Smooth muscle cell (in vitro differentiated cells): ENCODE data around the gene RNF222. TPM values are rescaled to one million over a fixed set of nuclear protein-coding genes. Genes with fewer than 3 reads are reported as not detected.

Source experiments
- DNase-seq: peaks from one replicate; lab custom pipeline; 2025; ENCODE audit not compliant: unreplicated experiment; lab: John Stamatoyannopoulos, UW
- H2AFZ ChIP-seq: fragments of 200-600 bp; sonication (generic); 2 replicates; pipeline ENCODE4 v1.6.0; 2016; ENCODE audit warnings: antibody characterized with exemption, low read depth, mild to moderate bottlenecking
- H3F3A ChIP-seq: fragments of 200-600 bp; sonication (generic); 2 replicates; pipeline ENCODE4 v1.6.0; 2017; ENCODE audit warnings: antibody characterized with exemption, low read depth
- H3K27ac ChIP-seq: fragments of 200-600 bp; sonication (generic); 2 replicates; pipeline ENCODE4 v1.5.1; 2016; ENCODE audit warnings: low read depth, mild to moderate bottlenecking
- H3K27me3 ChIP-seq: fragments of 200-600 bp; sonication (generic); 2 replicates; pipeline ENCODE4 v1.6.1; 2016; ENCODE audit warnings: low read depth, mild to moderate bottlenecking
- H3K36me3 ChIP-seq: fragments of 200-600 bp; sonication (generic); 2 replicates; pipeline ENCODE4 v1.5.1; 2016; ENCODE audit warnings: low read depth
- H3K4me1 ChIP-seq: fragments of 200-600 bp; sonication (generic); 2 replicates; pipeline ENCODE4 v1.5.1; 2016; ENCODE audit warnings: low read depth
- H3K4me2 ChIP-seq: fragments of 200-600 bp; sonication (generic); 2 replicates; pipeline ENCODE4 v1.6.0; 2016; ENCODE audit warnings: mild to moderate bottlenecking
- H3K4me3 ChIP-seq: fragments of 200-600 bp; sonication (generic); 2 replicates; pipeline ENCODE4 v1.5.1; 2016; ENCODE audit warnings: mild to moderate bottlenecking
- H3K79me2 ChIP-seq: fragments of 200-600 bp; sonication (generic); 2 replicates; pipeline ENCODE4 v1.6.0; 2016; ENCODE audit warnings: low read depth, mild to moderate bottlenecking
- H3K9ac ChIP-seq: fragments of 200-600 bp; sonication (generic); 2 replicates; pipeline ENCODE4 v1.6.0; 2016; ENCODE audit warnings: low read depth
- H3K9me3 ChIP-seq: fragments of 200-600 bp; sonication (generic); replicated peaks from 2 replicates; pipeline ENCODE4 v1.5.1; 2016; ENCODE audit warnings: low read depth
- H4K20me1 ChIP-seq: fragments of 200-600 bp; sonication (generic); 2 replicates; pipeline ENCODE4 v1.6.0; 2016; ENCODE audit warnings: low read depth
- CTCF ChIP-seq: fragments of 200-600 bp; sonication (generic); IDR thresholded peaks from 2 replicates; pipeline ENCODE4 v1.5.1; 2017; ENCODE audit warnings: borderline replicate concordance, mild to moderate bottlenecking, antibody characterized with exemption; ENCODE audit not compliant: insufficient read depth, poor library complexity, severe bottlenecking
- WGBS: methylation state at CpG from one replicate; pipeline ENCODE4 v1.1.7; 2016; ENCODE audit warnings: low lambda C conversion rate; 5-methylcytosine and 5-hydroxymethylcytosine counted together
- polyA plus RNA-seq: library from polyadenylated mRNA; unstranded; fragments of >200 nt; fragmentation: Nextera tagmentation; extraction: Ambion mirVana; gene quantifications from 2 replicates; pipeline ENCODE4 v1.2.1, GENCODE V29; 2016
- total RNA-seq: library from RNA; depleted of rRNA; stranded (reverse); fragments of >200 nt; gene quantifications from 2 replicates; pipeline ENCODE4 v1.2.3, GENCODE V29; 2014

RNF222 gene
- total and polyA plus RNA-seq, 2 experiments from 2014 or later, result 0.49 to 0.54 TPM

- WGBS, result 83% methylated on average over 4 of the region's 4 CpGs
- no peaks in the 10 kb centered on the region for H4K20me1 ChIP-seq
- no peaks in the 10 kb centered on the region for H3K36me3 ChIP-seq
- H3K27ac ChIP-seq, result no peak overlapping the region
- H2AFZ ChIP-seq, result no peak overlapping the region
- H3K9me3 ChIP-seq, result no peaks in the 10 kb centered on the region
- no peak for TF ChIP-seq CTCF
- peaks cover 1% of the 10 kb centered on the region for H3F3A ChIP-seq
- no peak for DNase-seq
- H3K4me3 ChIP-seq, result no peak overlapping the region
- no peaks in the 10 kb centered on the region for H3K27me3 ChIP-seq
- no peak overlapping the region for H3K9ac ChIP-seq
- peaks cover 7% of the 10 kb centered on the region for H3K79me2 ChIP-seq
- H3K4me2 ChIP-seq, result no peak overlapping the region
- peaks cover 5% of the 10 kb centered on the region for H3K4me1 ChIP-seq
These were observed 25.8 kb downstream of the RNF222 start for GRCh38 chr17:8371786-8372185.

GRCh38 chr17:8369944-8370343 is 27.7 kb downstream of the RNF222 start:
- Histone ChIP-seq H3K9me3 (no peaks in the 10 kb centered on the region), H2AFZ (no peak overlapping the region), H3K4me3 (no peak overlapping the region), H3K4me1 (peaks cover 3% of the 10 kb centered on the region), H3K9ac (no peak overlapping the region), H3K36me3 (no peaks in the 10 kb centered on the region), H3K79me2 (no peaks in the 10 kb centered on the region), H3K4me2 (no peak overlapping the region), H4K20me1 (no peaks in the 10 kb centered on the region), H3F3A (no peaks in the 10 kb centered on the region), H3K27me3 (no peaks in the 10 kb centered on the region), H3K27ac (no peak overlapping the region)
- no peak for TF ChIP-seq CTCF
- DNase-seq, result no peak
- WGBS, result 93% methylated on average over 8 of the region's 8 CpGs

- DNase-seq, result no peak
- Histone ChIP-seq H3K27ac (no peak overlapping the region), H3K4me3 (no peak overlapping the region), H2AFZ (no peak overlapping the region), H3F3A (no peaks in the 10 kb centered on the region), H3K4me2 (no peak overlapping the region), H3K36me3 (no peaks in the 10 kb centered on the region), H3K79me2 (no peaks in the 10 kb centered on the region), H4K20me1 (no peaks in the 10 kb centered on the region), H3K27me3 (no peaks in the 10 kb centered on the region), H3K9ac (no peak overlapping the region), H3K4me1 (peaks cover 3% of the 10 kb centered on the region), H3K9me3 (no peaks in the 10 kb centered on the region)
- TF ChIP-seq CTCF, result no peak
- WGBS, result 99% methylated on average over 3 of the region's 3 CpGs
These were observed 29.4 kb downstream of the RNF222 start for GRCh38 chr17:8368193-8368592.

- Histone ChIP-seq H3K27ac (no peak overlapping the region), H2AFZ (no peak overlapping the region), H3F3A (no peaks in the 10 kb centered on the region), H3K4me3 (no peak overlapping the region), H3K9ac (no peak overlapping the region), H3K27me3 (no peaks in the 10 kb centered on the region), H3K79me2 (no peaks in the 10 kb centered on the region), H4K20me1 (no peaks in the 10 kb centered on the region), H3K4me1 (peaks cover 3% of the 10 kb centered on the region), H3K4me2 (peak overlapping the region; percentile 6), H3K9me3 (no peaks in the 10 kb centered on the region), H3K36me3 (no peaks in the 10 kb centered on the region)
- 49% methylated on average over 2 of the region's 2 CpGs for WGBS
- no peak for DNase-seq
- no peak for TF ChIP-seq CTCF
These were observed 31.4 kb downstream of the RNF222 start for GRCh38 chr17:8366231-8366630.
